Measurements from ENCODE around the gene GGACT.
"Not testable (repeated sequence)": the region's sequence is repeated elsewhere in the genome, so short reads cannot be mapped to it uniquely, and the experiment has no call there.

GGACT gene

DNA sequence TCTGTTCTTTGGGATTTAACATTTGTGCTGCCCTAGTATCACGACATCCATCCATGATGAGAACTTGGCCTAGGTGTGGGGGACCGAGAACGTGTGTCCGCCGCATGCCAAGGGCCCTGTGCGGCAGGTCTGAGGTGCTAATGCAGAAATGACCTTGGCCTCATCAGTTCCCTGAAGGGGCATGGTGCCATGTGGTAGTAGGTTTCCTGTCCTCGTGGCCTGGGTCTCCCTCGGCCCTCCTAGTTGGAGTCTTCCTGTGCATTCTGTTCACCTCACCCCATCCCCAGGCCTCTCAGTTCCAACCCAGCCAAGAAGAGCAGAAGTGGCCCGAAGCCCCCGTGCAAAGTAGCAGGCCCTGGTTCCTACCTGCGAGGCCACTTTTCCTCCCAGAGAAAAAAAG, 59.8 kb downstream of the GGACT start:
- no peak for DNase-seq (ENCODE audit: low spot score)

DNA sequence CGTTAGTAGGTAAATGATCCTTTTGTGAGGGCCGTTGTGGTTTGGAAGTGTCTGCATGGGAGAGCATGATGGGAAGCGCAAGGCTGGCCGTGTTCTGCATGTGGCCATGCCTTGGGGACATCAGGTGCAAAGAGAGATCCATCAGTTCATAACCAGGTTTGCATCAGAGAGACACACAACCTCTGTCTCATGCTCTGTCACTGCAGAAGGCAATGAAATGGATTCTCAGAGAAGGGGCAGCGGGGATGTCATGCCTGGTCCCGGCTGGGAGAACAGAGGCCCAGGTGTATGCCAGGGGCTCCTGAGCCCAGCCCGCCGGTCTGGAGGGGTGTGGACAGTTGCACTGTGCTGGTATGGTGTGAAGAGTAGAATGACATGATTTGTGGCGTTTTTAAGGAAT, 60.2 kb downstream of the GGACT start:
- no peak for DNase-seq (ENCODE audit: low spot score)

DNA sequence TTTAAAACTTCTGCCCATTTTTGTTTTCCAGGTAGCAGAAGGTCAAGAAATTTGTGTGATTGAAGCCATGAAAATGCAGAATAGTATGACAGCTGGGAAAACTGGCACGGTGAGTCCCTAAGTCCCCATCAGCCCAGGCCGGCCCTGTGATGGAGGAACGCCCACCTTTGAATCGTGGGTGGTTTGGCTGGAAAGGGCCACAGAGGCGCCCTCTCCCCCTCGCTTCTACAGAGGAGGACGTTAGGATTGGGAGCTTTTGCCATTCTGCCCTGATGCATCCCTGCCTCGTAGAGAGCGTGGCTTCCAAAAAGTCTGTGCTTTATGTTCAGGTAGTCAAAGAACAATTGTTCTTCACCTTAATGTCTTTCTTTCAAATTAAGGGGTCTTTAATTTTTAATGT, 60.9 kb downstream of the GGACT start:
- DNase-seq (ENCODE audit: low spot score), result no peak

DNA sequence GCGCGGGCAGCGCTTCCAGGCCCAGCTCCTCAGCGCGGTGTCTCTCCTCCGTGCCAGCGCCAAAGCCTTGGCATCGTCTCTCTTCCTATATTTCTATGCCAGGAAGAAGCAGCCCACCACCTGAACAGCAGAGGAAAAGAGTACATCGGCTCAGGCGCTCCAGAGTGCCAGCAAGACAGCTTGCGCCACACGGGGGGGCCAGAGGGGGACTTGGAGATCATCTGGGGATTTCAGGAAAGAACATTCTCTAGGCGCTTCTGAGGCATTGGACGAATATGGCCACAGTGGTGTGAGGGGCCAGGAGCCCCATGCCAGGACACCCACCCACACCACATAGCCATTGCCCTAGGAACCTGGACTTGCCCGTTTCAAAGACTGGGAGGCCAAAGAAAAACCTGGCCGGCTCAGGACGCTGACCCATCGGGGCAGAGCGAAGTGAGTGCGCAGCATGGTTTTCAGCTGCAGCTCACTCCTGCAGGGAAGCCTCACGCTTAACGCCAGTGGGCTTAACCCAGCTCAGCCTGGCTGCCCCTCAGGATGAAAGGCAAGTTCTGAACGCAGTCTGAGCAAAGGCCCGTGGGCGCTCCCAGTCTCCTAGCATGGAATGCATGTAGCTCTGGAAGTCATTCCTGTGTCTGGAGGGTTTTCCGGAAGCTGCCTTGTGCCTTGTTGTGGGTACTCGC, 62.1 kb downstream of the GGACT start:
- no peak for DNase-seq (ENCODE audit: low spot score)

DNA sequence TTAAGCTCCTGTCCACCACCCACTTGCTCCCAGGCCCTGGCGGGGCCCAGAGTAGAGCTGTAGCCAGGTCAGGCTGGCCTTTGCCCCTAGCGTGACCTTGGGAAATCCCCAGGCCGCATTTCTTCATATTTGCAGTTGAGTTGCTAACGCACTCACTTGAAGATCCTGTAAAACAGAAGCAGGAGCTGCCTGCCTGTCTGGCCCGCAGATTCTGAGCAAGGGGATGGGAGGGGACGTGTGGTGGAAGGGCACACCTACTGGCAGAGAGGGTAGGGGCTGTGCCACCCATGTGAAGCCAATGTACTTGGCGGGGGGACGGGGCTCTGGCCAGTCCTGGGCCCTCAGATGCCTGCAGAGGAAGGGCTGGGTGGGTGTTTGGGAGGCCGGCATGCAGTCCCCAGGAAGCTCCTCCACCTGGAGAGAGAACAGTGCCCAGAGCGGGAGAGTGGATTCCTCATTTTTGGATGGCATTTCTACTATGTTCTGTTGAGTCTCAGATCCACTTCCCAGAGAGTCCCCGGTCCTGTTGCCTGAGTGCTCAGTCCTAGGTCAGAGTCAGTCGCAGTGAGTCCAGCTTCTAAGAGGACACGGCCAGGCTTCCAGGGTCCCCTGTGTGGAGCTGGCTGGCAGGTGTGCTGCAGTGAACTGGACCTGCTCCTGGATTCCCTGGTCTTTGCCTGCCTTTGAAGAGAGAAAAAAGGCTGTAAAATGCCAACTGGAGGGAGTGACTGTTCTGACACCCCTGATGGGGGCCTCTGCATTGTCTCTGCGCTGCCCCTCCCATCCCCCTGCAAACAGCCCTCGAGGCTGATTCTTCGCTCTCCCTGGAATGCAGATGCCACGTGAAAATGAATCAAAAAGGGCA, 62.9 kb downstream of the GGACT start:
- DNase-seq (ENCODE audit: low spot score), result no peak

DNA sequence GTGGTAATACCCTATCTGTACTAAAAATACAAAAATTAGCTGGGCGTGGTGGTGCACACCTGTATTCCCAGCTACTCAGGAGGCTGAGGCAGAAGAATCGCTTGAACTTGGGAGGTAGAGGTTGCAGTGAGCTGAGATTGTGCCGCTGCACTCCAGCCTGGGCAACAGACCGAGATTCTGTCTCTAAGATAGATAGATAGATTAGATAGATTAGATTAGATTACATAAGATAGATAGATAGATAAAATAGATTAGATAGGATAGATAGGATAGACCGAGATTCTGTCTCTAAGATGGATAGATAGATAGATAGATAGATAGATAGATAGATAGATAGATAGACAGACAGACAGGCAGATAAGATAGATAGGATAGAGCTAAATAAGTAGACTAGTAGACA, 63.9 kb downstream of the GGACT start:
- DNase-seq (ENCODE audit: low spot score), result not testable (repeated sequence)

DNA sequence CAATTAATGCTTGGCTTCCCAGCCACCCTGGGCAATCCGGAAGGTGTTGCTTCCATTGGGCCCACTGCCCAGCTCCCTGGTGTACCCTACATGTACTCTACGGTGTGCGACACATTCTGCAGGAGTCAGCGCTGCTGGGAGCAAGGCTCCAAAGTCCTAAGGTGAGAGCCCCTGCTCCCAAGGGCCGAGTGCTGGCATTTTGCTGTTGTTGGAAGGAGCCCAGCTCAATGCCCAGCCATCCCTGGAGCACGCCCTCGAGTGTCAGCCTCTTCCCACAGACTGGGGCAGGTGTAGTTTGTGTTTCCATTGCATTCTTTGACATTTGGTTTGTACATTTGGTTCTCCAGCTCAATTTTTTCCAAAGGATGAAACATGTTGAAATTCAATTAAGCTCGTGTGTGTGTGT, 64.6 kb downstream of the GGACT start:
- no peak for DNase-seq (ENCODE audit: low spot score)

DNA sequence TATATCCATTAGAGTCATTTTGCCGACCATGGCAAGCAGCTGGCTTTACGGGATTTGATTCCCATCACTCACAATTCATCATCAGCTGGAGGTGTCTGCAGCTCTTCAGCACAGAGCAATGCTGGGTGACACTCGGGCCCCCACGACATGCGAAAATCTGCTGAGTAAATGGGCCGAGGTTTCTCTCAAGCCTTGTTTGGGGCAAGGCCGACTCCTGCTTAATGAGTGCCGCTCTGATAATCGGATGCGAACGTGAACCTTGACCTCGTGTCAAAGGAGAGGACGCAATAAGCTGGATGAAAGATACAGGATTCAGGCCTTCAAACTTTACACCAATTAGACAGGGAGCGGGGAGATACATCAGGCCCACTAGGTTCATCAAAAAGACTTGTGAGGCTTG, 65.2 kb downstream of the GGACT start:
- DNase-seq (ENCODE audit: low spot score), result no peak

DNA sequence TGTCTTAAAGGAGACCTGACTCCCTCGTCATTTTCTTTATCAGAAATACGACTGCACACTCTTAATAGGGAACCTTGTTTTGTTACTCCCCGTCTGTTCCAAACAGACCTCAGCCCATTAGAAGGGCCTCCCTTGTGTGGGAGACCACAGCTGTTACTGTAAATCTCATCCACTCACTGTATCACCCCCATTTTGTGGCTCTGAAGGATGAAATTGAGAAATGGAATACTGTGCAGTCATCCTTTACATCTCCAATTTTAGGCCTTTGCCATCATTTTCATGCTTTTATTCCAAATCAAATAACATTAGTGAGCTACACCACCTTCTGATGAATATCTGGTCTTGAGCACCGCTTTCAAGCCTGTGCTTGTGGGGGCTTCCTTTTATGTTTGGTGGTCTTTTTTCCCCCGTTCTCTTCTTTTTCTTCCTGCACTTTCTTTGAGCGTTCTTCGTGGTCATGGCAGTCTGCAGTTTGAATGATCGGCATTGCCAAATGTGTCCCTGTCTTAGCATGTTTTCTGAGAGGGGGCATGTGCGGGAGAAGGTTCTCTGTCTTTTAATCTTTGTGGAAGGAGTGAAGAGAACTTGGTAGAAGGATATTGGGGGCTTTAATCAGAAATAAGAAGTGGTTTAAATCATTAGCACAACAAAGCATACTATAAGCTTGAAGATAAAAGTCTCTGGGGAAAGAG, 65.8 kb downstream of the GGACT start:
- no peak for DNase-seq (ENCODE audit: low spot score)

DNA sequence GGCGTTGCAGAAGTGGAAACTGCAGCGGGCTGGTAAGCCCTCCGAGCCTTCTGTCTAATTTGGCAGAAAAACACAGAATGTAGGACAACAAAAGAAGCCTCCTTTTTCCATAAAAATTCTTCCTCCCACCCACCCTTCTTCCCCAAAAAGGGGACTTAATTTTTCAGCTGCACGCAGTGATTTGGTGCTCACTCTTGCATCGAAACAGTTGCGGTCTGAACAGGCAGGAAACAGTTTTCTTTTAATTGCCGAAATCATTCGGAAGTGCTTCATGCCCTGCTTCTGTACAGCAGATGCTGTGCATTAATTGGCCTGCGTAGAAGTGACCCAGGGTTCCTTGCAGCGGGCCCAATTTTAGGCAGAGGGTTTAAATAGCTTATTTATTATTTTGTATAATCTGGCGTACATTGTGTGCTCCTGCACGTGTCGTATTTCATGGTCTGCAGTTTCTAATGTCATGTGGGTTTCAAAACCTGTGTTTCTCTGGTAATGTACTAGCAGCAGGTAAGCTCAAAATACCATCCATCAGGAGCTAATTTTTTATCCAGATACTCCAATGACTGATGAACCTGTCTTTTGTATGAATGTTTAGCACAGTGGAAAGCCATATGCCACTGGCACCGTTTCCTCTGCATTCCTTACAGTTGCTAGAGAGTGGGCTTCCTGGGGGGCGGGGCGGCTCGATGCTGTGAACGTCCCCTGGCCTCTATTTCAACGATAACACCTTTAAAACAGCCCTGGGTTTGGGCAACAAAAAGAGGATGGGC, 66.6 kb downstream of the GGACT start:
- no peak for DNase-seq (ENCODE audit: low spot score)

DNA sequence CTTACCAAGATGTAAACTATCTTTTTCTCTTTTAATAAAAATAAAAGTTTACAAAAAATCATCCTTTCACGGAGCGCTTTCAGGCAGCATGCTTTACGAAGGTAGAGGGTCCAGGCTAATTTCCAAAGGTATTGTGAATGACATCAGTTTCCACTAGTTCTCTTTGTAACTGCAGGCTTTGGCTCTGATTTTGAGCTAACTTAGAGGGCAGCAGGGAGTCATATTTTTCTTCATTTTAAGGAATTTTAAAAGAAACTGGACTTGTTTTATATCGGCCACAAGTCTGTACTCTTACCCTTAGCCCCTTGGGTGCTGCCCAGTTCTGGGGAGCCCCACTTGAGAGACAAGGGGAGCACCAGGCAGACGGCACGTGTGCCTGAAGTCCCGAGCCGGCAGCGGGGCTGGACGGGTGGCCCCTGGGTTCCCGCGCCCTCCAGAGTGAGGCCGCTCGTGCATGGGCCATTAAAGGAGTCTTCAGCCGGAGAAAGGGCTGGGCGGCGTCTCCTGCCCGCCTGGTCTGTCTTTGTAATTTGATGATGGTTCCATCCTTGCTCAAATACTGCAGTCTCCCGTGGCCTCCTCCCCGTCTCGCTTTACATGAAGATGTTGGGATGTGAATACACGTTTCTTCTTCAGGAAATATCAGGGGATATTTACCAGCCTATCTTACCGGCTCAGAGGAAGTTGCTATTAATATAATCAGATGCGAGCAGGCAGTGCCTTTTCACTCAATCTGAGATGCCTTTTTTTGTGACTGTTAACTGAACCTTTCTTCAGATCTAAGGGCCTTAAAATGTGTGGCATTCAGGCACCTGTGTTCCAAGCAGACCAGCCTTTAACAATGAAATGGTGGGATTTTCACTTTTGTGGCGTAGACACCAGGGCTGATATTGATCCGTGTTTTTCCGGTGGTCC, 67.4 kb downstream of the GGACT start:
- DNase-seq (ENCODE audit: low spot score), result no peak

DNA sequence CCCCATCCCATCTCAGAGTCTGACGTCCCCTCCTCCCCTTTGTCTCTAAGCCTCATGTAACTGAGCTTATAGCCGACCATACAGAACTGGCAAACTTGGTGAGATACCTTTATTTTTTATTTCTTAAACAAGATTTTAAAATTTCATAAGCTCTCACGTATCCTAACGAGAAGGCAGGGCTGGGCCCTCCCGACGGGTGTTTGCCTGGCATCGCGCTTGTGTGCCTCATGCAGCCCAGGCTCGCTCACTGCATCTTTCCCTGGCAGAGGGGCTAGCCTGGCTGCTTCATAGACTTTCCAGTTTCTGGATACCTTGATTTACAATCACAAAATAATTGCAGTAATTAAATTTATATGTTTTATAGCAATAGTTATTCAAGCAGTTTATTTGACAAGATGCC, 69.0 kb downstream of the GGACT start:
- DNase-seq (ENCODE audit: low spot score), result no peak

DNA sequence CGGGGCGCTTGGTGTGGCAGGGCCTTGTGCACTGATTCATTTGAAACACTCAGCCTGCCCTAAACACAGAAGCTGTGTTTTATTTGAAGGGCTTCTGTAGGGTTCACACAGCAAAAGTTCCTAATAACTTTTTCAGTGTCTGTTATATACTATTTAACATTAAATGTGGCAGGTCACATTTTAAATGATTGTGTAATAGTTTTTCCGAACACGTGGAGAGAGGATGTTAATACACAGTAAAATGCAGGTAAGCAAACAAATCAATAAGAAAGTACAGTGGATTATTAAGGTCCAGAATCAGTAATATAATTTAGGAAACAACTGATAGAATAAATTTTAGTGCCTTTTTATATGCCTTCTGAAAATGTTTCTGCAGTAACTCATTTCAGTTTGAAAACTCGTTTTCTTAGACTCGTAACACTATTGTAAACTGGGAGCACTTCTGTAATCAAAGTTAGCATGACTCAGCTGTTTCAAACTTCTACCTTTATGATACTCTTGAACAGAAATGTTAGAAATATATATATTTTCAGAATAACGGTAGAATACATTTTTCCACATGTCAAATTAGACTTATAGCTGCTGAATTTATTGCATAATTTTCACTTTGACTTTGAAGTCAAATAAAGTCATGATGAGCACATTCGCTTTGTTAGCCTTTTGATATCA, 70.1 kb downstream of the GGACT start:
- no peak for DNase-seq (ENCODE audit: low spot score)

DNA sequence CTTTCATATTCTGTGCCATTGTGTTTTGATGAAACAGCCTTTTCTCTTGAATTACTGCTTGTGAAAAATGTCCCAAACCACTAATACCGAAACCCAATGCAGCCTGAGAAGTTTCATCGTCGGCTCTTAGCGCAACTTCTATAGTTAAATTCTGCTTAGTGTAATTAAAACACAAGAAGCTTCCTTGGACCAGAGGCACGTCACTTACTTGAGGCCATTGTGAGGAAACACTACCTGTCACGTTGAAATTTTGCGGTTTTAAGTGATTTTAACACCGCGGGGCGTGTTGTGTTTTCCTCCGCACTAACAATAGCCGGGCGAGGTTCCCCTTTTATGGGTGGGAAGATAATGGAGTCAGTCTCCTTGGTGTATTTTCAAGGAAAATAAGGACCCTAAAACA, 70.9 kb downstream of the GGACT start:
- no peak for DNase-seq (ENCODE audit: low spot score)

DNA sequence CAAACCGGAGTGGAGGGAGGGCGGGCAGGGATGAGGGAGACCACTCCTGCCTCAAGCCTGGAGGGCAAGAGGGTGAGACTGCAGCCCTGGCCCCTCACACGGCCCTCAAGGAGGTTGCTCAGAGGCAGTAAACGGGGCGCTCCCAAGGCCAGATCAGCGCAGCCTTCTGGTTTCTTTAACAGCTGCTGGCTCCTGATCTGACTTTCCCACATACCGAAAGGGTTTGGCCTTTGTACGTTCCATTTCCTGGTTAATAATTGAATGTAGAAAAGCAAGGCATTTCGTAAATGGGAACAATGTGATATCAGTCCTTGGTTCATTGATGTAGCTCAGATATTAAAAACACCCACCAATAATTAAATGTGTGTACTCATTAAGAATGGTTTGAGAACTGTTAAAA, 71.5 kb downstream of the GGACT start:
- no peak for DNase-seq (ENCODE audit: low spot score)

DNA sequence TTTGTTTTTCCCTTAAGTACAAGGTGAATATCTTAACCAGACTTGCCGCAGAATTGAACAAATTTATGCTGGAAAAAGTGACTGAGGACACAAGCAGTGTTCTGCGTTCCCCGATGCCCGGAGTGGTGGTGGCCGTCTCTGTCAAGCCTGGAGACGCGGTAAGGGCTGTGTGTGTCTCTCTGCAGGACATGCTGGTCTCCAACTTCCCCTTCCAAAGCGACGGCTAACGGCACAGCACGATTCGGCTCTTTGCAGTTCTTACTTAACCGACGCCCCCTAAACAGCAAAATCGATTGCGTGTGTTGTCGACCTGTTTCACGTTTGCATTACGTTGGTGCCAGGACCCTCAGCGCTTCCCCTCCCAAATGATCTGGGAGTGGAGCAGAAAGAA, 73.2 kb downstream of the GGACT start:
- no peak for DNase-seq (ENCODE audit: low spot score)

DNA sequence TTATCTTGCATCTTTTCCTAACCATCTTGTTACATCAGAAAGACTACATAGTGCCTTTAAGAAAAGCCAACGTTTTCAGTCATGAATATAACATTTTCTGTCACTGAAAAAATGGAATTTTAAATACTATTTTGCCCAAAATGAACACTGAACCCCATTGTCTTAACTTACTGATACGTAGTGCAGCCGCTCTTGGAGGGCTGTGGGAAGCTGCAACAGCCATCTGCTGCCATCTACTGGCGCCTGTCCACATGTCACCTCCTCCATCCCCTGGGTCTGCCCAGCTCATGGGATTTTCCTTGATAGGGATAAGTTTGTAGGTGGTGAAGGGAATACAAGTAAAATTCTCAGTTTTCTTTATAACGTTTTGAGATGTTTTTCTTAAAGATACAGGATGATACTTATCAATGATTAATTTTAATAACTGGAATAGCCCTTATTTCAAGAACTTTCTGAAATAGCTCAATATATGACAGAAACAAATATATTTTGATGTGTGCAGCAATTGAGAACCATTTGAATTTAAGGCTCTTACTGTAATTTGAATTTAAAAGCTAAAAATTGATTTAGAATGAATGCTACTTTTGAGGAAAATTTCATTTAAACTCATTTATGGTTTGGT, 73.7 kb downstream of the GGACT start:
- peak; percentile 95 for DNase-seq (ENCODE audit: low spot score)

DNA sequence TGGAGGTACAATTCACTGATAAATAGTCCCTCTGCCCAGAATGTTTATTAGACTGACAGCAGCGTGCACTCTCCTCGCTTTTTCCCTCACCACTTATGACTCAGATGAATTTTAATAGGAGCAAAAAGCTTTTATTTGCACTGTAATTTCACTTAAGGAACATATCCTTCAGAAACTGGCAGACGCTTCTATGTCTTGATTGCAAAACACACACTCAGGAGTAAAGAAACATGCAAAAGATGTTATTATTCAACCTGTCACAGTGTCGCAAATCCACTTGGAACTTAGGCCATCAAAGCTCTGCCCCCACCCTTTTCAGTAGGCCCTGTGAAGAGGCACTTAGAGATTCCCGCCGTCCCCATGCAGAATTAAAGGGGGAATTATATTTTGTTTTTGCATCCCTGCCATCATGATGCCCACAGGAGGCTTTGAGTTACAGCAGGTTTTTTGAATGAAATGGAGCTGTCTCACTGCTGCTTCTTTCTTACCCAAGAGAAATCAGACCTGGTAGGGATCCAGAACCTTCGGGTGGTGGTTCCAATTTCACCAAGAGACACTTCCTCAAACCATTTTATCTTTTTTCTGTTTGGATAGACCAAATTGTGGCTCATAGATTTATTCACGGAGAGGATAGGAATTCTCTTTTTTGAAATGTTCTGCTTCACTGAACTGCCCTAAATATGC, 74.5 kb downstream of the GGACT start:
- DNase-seq (ENCODE audit: low spot score), result no peak

DNA sequence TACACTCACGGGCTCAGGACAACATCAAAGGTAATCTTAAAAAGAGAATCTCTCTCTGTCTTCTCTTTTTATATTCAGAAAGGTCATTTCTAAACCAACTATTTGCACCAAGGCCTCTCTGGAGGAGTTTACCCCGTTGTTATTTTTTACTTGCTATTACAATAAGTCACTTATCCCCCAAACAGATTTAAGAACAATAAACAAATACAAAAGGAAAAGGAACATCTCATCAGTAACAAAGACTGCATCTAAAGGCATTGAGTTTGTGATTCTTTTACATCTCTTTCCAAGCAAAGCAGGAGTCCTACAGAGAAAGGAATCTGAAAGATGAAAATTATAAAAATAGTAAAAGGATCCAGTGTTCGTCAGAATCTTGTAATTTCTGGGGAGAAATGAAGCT, 75.4 kb downstream of the GGACT start:
- no peak for DNase-seq (ENCODE audit: low spot score)

DNA sequence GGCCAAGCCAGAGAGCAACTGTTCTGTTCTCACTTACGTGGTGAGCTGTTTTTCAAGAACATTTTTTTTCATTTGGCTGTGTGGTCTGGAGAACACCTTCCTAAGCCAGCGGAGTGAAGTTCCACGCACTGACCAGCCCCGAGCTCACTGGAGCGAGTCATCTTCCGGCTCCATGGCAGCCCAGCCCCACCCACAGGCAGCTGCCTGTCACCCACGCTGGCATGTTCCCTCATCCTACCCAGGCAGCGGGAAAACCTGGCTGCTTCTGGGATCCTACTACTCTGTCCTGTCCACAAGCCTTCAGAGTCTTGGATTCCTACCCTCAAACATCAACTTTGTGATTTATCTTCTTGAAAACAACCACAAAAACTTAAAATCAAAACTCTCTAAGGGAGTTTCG, 76.2 kb downstream of the GGACT start:
- no peak for DNase-seq (ENCODE audit: low spot score)

Data from hepatic stellate cell (primary cell).